Stimulated activated naive B cell treated with anti-CD40 and anti-IgM and Interleukin-4, amounts not matched to agents 10 μg/mL and 1 μg/mL and 100 μg/mL, for 72 hours (primary cell): Measurements from ENCODE around the gene ZNF324B.
"Not testable (repeated sequence)": the region's sequence is repeated elsewhere in the genome, so short reads cannot be mapped to it uniquely, and the experiment has no call there.

ENCODE experiments used
- ATAC-seq, 2 donors: fragments of 150-1000 bp; cut with Tn5 transposase; replicated peaks; 2 replicates each; pipeline ENCODE4 v1.10.0; 2021; ENCODE audit warnings: moderate library complexity in 1 of 2
- DNase-seq: peaks from one replicate; pipeline ENCODE4 v3.0.0; 2021
- H3K27ac Mint-ChIP-seq: one replicate; pipeline ENCODE4 v1.8.0; 2022; ENCODE audit warnings: mild to moderate bottlenecking, mixed read lengths
- H3K27me3 Mint-ChIP-seq, 2 donors: one replicate each; pipeline ENCODE4 v1.8.0; 2022; ENCODE audit warnings: mixed read lengths in 2 of 2
- H3K36me3 Mint-ChIP-seq, 2 donors: one replicate each; pipeline ENCODE4 v1.8.0; 2022; ENCODE audit warnings: mixed read lengths in 2 of 2, mild to moderate bottlenecking in 1 of 2
- H3K4me1 Mint-ChIP-seq, 2 donors: one replicate each; pipeline ENCODE4 v1.8.0; 2022; ENCODE audit warnings: mixed read lengths in 2 of 2, mild to moderate bottlenecking in 1 of 2
- H3K4me3 Mint-ChIP-seq, 2 donors: one replicate each; pipeline ENCODE4 v1.8.0; 2022; ENCODE audit warnings: mild to moderate bottlenecking in 2 of 2, mixed read lengths in 2 of 2, moderate library complexity in 1 of 2
- H3K9me3 Mint-ChIP-seq, 2 donors: one replicate each; pipeline ENCODE4 v1.8.0; 2022; ENCODE audit warnings: mixed read lengths in 2 of 2, mild to moderate bottlenecking in 1 of 2

The ZNF324B gene

GRCh38 chr19:58480481-58480830 is 29.0 kb downstream of the ZNF324B start:
- H3K27me3 Mint-ChIP-seq, result no peaks in the 10 kb centered on the region
- H3K27ac Mint-ChIP-seq, result no peak overlapping the region
- H3K4me3 Mint-ChIP-seq, result no peak overlapping the region
- H3K36me3 Mint-ChIP-seq, result peaks cover 22 to 36% of the 10 kb centered on the region in 2 donors
- H3K4me1 Mint-ChIP-seq, result peaks cover 20 to 30% of the 10 kb centered on the region in 2 donors
- DNase-seq (no peak), ATAC-seq (no peak)
- no peaks in the 10 kb centered on the region for H3K9me3 Mint-ChIP-seq

GRCh38 chr19:58480831-58481230 is 29.4 kb downstream of the ZNF324B start:
- peak overlapping the region; percentile 81 for H3K27ac Mint-ChIP-seq
- DNase-seq (no peak), ATAC-seq (no peak)
- H3K9me3 Mint-ChIP-seq, result no peaks in the 10 kb centered on the region
- H3K4me3 Mint-ChIP-seq, result no peak overlapping the region
- peaks cover 18 to 27% of the 10 kb centered on the region in 2 donors for H3K4me1 Mint-ChIP-seq
- no peaks in the 10 kb centered on the region for H3K27me3 Mint-ChIP-seq
- peaks cover 20 to 36% of the 10 kb centered on the region in 2 donors for H3K36me3 Mint-ChIP-seq

- Mint-ChIP-seq H3K9me3 (no peaks in the 10 kb centered on the region), H3K27ac (no peak overlapping the region), H3K4me1 (peaks cover 11 to 15% of the 10 kb centered on the region in 2 donors), H3K27me3 (no peaks in the 10 kb centered on the region), H3K36me3 (peaks cover 20 to 36% of the 10 kb centered on the region in 2 donors), H3K4me3 (no peak overlapping the region)
- no peak for ATAC-seq
- DNase-seq, result no peak
These were observed 30.9 kb downstream of the ZNF324B start for GRCh38 chr19:58482372-58482771.

GRCh38 chr19:58483776-58484175 is 32.4 kb downstream of the ZNF324B start:
- H3K4me1 Mint-ChIP-seq, result peaks cover 4 to 6% of the 10 kb centered on the region in 2 donors
- no peak for ATAC-seq
- H3K9me3 Mint-ChIP-seq, result no peaks in the 10 kb centered on the region

GRCh38 chr19:58484349-58484748 is 32.9 kb downstream of the ZNF324B start:
- not testable (repeated sequence) for H3K4me3 Mint-ChIP-seq, DNase-seq, H3K27me3 Mint-ChIP-seq, H3K9me3 Mint-ChIP-seq, H3K27ac Mint-ChIP-seq, ATAC-seq
- H3K4me1 Mint-ChIP-seq, result peaks cover 7 to 11% of the 10 kb centered on the region in 2 donors
- H3K36me3 Mint-ChIP-seq, result peaks cover 16 to 30% of the 10 kb centered on the region in 2 donors

More at GRCh38 chr19:58483776-58484175, 32.4 kb downstream of the ZNF324B start:
- no peak overlapping the region for H3K27ac Mint-ChIP-seq
- no peak for DNase-seq
- H3K36me3 Mint-ChIP-seq, result peaks cover 20 to 36% of the 10 kb centered on the region in 2 donors
- H3K27me3 Mint-ChIP-seq, result no peaks in the 10 kb centered on the region
- H3K4me3 Mint-ChIP-seq, result no peak overlapping the region

- Mint-ChIP-seq H3K27me3 (no peaks in the 10 kb centered on the region), H3K27ac (peak overlapping the region; percentile 9), H3K9me3 (no peaks in the 10 kb centered on the region), H3K4me3 (no peak overlapping the region), H3K36me3 (peaks cover 10 to 20% of the 10 kb centered on the region in 2 donors), H3K4me1 (peaks cover 7% of the 10 kb centered on the region in 2 donors)
- no peak for DNase-seq
- no peak for ATAC-seq
These were observed 40.0 kb downstream of the ZNF324B start for GRCh38 chr19:58491393-58491792.

GRCh38 chr19:58492265-58492664 is 40.8 kb downstream of the ZNF324B start:
- no peak for ATAC-seq
- no peaks in the 10 kb centered on the region for H3K9me3 Mint-ChIP-seq

GRCh38 chr19:58497634-58498170 is 46.3 kb downstream of the ZNF324B start:
- H3K27ac Mint-ChIP-seq, result peak overlapping the region; percentile 42
- no peak for ATAC-seq
- no peaks in the 10 kb centered on the region for H3K27me3 Mint-ChIP-seq
- peak overlapping the region in 1 of 2 donors; percentile 85 for H3K4me3 Mint-ChIP-seq
- peaks cover 20 to 25% of the 10 kb centered on the region in 2 donors for H3K4me1 Mint-ChIP-seq
- H3K36me3 Mint-ChIP-seq, result peaks cover 6 to 21% of the 10 kb centered on the region in 2 donors
- peaks cover 11 to 15% of the 10 kb centered on the region in 2 donors for H3K9me3 Mint-ChIP-seq
- no peak for DNase-seq

More at GRCh38 chr19:58492265-58492664, 40.8 kb downstream of the ZNF324B start:
- peaks cover 7% of the 10 kb centered on the region in 2 donors for H3K4me1 Mint-ChIP-seq
- H3K36me3 Mint-ChIP-seq, result peaks cover 10 to 21% of the 10 kb centered on the region in 2 donors
- H3K27ac Mint-ChIP-seq, result no peak overlapping the region
- no peak overlapping the region for H3K4me3 Mint-ChIP-seq
- no peaks in the 10 kb centered on the region for H3K27me3 Mint-ChIP-seq
- DNase-seq, result no peak

GRCh38 chr19:58498316-58499020 is 47.0 kb downstream of the ZNF324B start:
- ATAC-seq (no peak), DNase-seq (no peak)
- peaks cover 11 to 15% of the 10 kb centered on the region in 2 donors for H3K9me3 Mint-ChIP-seq
- peak overlapping the region; percentile 90 for H3K27ac Mint-ChIP-seq
- H3K36me3 Mint-ChIP-seq, result peaks cover 6 to 21% of the 10 kb centered on the region in 2 donors
- peaks cover 20 to 25% of the 10 kb centered on the region in 2 donors for H3K4me1 Mint-ChIP-seq
- H3K4me3 Mint-ChIP-seq, result peak overlapping the region; percentile 85 to 87
- H3K27me3 Mint-ChIP-seq, result no peaks in the 10 kb centered on the region

- Mint-ChIP-seq H3K27ac (peak overlapping the region; percentile 90), H3K4me1 (peaks cover 20 to 25% of the 10 kb centered on the region in 2 donors), H3K4me3 (peak overlapping the region; percentile 85 to 87), H3K27me3 (no peaks in the 10 kb centered on the region), H3K36me3 (peaks cover 6 to 21% of the 10 kb centered on the region in 2 donors), H3K9me3 (peaks cover 11 to 15% of the 10 kb centered on the region in 2 donors)
- DNase-seq, result peak; percentile 99
- ATAC-seq, result peak; percentile 99
These were observed 47.9 kb downstream of the ZNF324B start for GRCh38 chr19:58499021-58499927.

- peak overlapping the region; percentile 85 to 87 for H3K4me3 Mint-ChIP-seq
- ATAC-seq (no peak), DNase-seq (no peak)
- no peak overlapping the region for H3K27ac Mint-ChIP-seq
- peaks cover 18 to 25% of the 10 kb centered on the region in 2 donors for H3K4me1 Mint-ChIP-seq
- H3K36me3 Mint-ChIP-seq, result peaks cover 3 to 17% of the 10 kb centered on the region in 2 donors
- H3K27me3 Mint-ChIP-seq, result no peaks in the 10 kb centered on the region
- peaks cover 11 to 15% of the 10 kb centered on the region in 2 donors for H3K9me3 Mint-ChIP-seq
These were observed 48.8 kb downstream of the ZNF324B start for GRCh38 chr19:58500242-58500641.
